Measurements from ENCODE around the gene PUM1.

The PUM1 gene

DNA sequence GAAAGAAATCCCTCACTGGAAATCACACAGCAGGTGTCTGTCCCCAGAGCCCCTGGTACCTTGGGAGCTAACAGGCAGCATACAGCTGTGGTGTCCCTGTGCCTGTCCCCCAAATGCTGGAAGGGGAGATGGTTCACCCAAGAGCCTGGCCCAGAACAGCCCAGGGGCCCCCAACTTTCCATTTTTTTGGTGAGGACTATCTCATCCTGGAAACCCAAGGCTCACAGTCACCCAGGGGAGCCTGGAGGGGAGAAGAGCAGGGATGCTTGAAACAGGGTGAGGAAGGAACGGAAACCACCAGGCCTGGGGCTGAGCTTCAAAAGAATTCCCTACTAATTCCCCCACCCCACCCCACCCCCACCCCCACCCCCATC, 160.6 kb downstream of the PUM1 start:
- Histone ChIP-seq H3K4me1 (ENCODE audit: control insufficient read depth, insufficient read depth, low read length) (peaks cover 41% of the 10 kb centered on the region), H3K27me3 (ENCODE audit: control insufficient read depth, insufficient read depth, low read length) (peaks cover 22% of the 10 kb centered on the region), H3K9ac (ENCODE audit: low read depth, low read length) (no peak overlapping the region), H3K4me3 (ENCODE audit: low read depth, low read length) (no peak overlapping the region), H3K36me3 (ENCODE audit: control insufficient read depth, insufficient read depth, low read length) (no peaks in the 10 kb centered on the region), H3K27ac (ENCODE audit: low read depth, low read length) (no peak overlapping the region), H3K9me3 (ENCODE audit: control insufficient read depth, insufficient read depth, low read length) (no peaks in the 10 kb centered on the region)

DNA sequence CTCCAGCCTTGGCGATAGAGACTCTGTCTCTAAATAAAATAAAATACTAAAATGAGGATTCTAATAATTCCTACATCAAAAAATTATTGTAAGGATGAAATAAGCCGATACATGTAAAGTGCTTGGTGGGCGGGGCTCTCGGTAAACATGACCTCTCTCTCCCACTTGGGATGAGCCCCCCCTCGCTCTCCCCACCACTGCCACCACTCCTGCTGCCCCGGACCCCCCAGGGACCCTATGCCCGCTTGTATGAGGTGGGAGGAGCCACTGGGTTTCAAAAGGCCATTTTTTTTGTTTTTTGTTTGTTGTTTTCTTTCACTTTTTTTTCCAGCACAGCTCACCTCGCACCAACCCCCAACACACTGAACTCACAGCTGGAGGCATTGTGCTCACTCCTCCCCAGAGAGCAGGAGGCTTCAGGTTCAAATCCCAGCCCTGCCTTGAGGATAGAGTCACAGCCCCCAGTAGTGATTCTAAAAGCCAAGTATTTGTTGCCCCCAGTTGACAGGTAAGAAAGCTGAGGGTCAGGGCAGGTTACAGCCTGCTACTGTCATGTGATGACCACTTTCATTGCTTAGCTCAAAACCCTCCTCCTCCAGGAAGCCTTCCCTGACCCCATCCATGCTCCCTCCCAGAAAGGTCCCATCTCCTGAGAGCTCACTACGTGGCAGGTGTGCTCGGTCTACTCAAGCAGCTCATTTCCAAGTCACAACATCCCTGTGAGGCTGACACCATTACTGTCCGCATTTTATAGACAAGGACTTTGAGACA, 161.1 kb downstream of the PUM1 start:
- H3K36me3 ChIP-seq (ENCODE audit: control insufficient read depth, insufficient read depth, low read length), result no peaks in the 10 kb centered on the region
- H3K27me3 ChIP-seq (ENCODE audit: control insufficient read depth, insufficient read depth, low read length), result peaks cover 19% of the 10 kb centered on the region
- no peak overlapping the region for H3K9ac ChIP-seq (ENCODE audit: low read depth, low read length)
- H3K9me3 ChIP-seq (ENCODE audit: control insufficient read depth, insufficient read depth, low read length), result no peaks in the 10 kb centered on the region
- peaks cover 37% of the 10 kb centered on the region for H3K4me1 ChIP-seq (ENCODE audit: control insufficient read depth, insufficient read depth, low read length)
- H3K4me3 ChIP-seq (ENCODE audit: low read depth, low read length), result no peak overlapping the region
- no peak overlapping the region for H3K27ac ChIP-seq (ENCODE audit: low read depth, low read length)

DNA sequence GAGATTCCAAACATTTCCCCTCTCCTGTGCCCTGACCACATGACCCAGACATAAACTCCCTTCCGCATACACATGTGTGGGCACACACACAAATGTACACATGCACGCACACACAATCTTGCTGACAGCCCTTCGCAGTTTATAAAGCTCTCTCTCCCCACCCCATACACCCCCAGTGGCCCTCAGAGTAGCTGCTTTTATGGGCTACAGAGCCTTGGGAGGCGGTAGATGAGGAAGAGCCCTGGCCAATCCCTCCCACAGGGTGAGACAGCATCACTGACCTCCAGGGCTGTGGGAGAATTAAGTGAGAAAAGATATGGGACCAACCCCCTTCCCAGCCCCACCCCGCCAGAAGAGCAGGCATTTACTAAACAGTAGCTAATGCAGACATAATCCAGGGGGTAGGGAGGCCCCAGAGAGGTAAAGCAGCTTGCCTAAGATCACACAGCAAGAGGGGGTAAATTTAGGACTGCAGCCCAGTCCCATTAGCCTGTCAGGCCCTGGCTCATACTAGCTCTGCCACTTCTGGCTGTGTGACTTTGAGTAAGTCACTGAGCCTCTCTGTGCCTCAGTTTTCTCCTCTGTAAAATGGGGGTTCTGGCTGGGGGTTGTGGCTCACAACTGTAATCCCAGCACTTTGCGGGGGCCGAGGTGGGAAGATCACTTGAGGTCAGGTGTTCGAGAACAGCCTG, 162.0 kb downstream of the PUM1 start:
- no peaks in the 10 kb centered on the region for H3K36me3 ChIP-seq (ENCODE audit: control insufficient read depth, insufficient read depth, low read length)
- peak overlapping the region; percentile 22 for H3K27ac ChIP-seq (ENCODE audit: low read depth, low read length)
- no peak overlapping the region for H3K4me3 ChIP-seq (ENCODE audit: low read depth, low read length)
- no peak overlapping the region for H3K9ac ChIP-seq (ENCODE audit: low read depth, low read length)
- H3K9me3 ChIP-seq (ENCODE audit: control insufficient read depth, insufficient read depth, low read length), result no peaks in the 10 kb centered on the region
- H3K27me3 ChIP-seq (ENCODE audit: control insufficient read depth, insufficient read depth, low read length), result peaks cover 14% of the 10 kb centered on the region
- H3K4me1 ChIP-seq (ENCODE audit: control insufficient read depth, insufficient read depth, low read length), result peaks cover 32% of the 10 kb centered on the region

DNA sequence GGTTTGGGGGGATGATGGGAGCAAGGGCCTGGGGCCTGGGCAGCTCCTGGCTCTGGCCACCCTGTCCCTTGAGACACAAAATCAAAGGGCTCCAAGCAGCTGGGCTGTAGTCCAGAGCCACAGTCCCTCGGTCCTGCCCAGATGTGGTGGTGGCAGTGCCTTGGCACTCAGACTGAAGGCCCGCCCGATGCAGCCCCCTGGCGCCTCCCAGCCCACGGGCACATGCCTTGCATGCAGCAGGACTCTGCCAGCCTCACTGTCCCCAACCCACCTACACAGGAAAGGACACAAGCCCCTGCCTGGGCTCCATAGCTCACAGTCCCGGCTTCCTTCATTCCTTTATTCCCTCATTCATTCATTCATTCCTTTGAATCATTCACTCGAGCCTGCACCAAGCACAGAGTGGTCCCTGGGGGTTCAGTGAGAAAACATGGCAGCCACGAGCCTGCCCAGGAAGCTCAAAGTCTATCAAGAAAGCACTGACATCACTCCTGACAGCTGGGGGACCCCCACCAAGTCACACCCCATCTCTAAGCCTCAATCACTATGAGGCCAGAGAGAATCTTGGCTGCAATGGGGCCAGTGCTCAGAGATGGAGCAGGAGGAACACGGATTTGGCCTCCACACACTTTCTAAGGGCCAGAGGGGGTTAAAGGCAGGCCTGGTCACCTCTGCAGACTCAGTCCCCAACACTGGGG, 162.8 kb downstream of the PUM1 start:
- H3K27ac ChIP-seq (ENCODE audit: low read depth, low read length), result peak overlapping the region; percentile 22
- H3K27me3 ChIP-seq (ENCODE audit: control insufficient read depth, insufficient read depth, low read length), result peaks cover 11% of the 10 kb centered on the region
- H3K4me3 ChIP-seq (ENCODE audit: low read depth, low read length), result no peak overlapping the region
- H3K9me3 ChIP-seq (ENCODE audit: control insufficient read depth, insufficient read depth, low read length), result no peaks in the 10 kb centered on the region
- no peak overlapping the region for H3K9ac ChIP-seq (ENCODE audit: low read depth, low read length)
- no peaks in the 10 kb centered on the region for H3K36me3 ChIP-seq (ENCODE audit: control insufficient read depth, insufficient read depth, low read length)
- peaks cover 32% of the 10 kb centered on the region for H3K4me1 ChIP-seq (ENCODE audit: control insufficient read depth, insufficient read depth, low read length)

DNA sequence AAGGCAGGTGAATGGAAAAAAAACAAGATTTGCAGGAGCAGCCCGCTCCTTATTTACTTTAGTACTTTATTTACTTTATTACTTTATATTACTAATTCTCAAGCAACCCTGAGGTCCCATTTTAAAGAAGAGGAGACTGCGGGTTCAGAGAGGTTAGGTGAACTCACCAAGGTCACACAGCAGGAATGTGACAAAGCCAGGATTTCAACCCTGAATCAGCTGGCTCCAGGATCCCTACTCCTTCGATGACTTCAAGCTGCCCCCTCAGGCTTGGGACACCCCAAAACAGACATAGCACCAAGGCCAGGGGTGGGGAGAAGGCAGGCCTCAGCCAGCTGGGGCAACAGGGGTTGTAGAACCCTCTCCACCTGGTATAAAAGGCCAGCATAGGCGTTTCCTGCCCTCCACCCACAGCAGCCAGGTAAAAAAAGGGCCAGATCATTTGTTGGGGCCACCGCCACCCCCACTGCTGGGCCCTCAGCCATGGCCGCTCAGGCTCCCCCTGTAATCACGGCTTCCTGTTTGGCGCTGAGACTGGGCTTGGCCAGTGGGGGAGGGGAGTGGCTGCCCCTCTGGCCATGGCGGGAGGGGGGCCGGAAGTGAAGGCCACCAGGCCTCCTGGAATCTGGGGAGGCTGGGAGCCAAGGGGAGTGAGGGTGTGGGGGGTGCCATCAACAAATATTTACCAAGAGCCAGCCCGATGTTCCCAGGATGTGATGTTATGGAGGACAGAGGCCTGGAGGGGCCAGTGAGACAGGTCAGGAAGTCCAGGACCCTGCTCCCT, 163.5 kb downstream of the PUM1 start:
- H3K9ac ChIP-seq (ENCODE audit: low read depth, low read length), result no peak overlapping the region
- H3K36me3 ChIP-seq (ENCODE audit: control insufficient read depth, insufficient read depth, low read length), result no peaks in the 10 kb centered on the region
- H3K4me3 ChIP-seq (ENCODE audit: low read depth, low read length), result no peak overlapping the region
- H3K27me3 ChIP-seq (ENCODE audit: control insufficient read depth, insufficient read depth, low read length), result peaks cover 4% of the 10 kb centered on the region; the same call in 1 of the 2 replicates
- peaks cover 26% of the 10 kb centered on the region for H3K4me1 ChIP-seq (ENCODE audit: control insufficient read depth, insufficient read depth, low read length)
- peak overlapping the region; percentile 10 for H3K27ac ChIP-seq (ENCODE audit: low read depth, low read length)
- H3K9me3 ChIP-seq (ENCODE audit: control insufficient read depth, insufficient read depth, low read length), result no peaks in the 10 kb centered on the region

DNA sequence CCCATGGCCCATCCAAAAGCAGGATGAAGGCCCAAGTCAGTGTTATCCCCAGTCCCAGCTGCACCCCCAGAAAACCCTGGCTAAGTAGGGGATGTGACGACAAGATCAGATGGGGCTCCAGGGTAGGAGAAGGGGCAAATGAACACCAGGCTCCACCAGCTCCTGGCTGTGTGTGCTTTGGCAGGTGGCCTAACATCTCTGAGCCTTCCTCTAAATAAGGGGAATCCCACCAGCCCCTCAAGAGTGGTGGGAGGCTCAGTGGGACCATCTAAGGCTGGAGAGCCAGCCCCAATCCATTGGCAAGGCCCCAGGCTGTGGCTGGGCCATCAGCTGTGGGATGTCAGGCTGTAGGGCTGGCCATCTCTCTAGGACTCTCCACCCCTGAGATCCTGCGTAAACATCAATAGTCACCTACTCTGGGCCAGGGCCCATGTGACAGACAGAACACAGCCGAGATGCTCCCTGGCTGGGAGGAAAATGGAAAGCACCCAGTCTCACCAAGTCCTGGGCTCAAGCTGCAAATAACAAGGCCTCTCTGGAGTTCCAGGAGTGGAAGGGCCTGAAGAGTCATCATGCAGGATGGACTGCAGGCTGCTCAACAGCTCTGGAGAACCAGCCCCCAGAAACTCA, 164.5 kb downstream of the PUM1 start:
- H3K27ac ChIP-seq (ENCODE audit: low read depth, low read length), result no peak overlapping the region
- H3K27me3 ChIP-seq (ENCODE audit: control insufficient read depth, insufficient read depth, low read length), result no peaks in the 10 kb centered on the region
- peaks cover 24% of the 10 kb centered on the region for H3K4me1 ChIP-seq (ENCODE audit: control insufficient read depth, insufficient read depth, low read length)
- no peak overlapping the region for H3K4me3 ChIP-seq (ENCODE audit: low read depth, low read length)
- no peaks in the 10 kb centered on the region for H3K9me3 ChIP-seq (ENCODE audit: control insufficient read depth, insufficient read depth, low read length)
- H3K9ac ChIP-seq (ENCODE audit: low read depth, low read length), result no peak overlapping the region
- H3K36me3 ChIP-seq (ENCODE audit: control insufficient read depth, insufficient read depth, low read length), result no peaks in the 10 kb centered on the region

DNA sequence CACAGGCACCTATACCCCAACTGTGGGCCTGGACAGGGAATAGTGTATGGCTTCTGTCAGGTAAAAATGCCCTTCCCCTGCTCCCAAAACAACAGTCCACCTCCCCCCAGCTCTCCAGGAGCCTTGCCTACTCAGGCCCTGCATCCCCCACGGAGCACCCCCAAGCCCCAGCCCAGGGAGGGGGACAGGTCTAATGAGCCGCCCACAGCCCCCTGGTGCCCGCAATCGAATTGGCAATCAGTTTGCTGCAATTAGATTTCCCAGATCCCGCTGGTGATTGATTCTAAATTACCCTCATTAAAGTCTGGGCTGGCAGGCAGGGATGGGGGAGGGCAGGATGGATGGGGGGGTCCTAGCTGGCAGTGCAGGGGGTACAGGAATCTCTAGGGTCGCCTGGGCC, 165.0 kb downstream of the PUM1 start:
- peaks cover 28% of the 10 kb centered on the region for H3K4me1 ChIP-seq (ENCODE audit: control insufficient read depth, insufficient read depth, low read length)
- no peak overlapping the region for H3K9ac ChIP-seq (ENCODE audit: low read depth, low read length)
- no peak overlapping the region for H3K4me3 ChIP-seq (ENCODE audit: low read depth, low read length)
- no peaks in the 10 kb centered on the region for H3K9me3 ChIP-seq (ENCODE audit: control insufficient read depth, insufficient read depth, low read length)
- H3K36me3 ChIP-seq (ENCODE audit: control insufficient read depth, insufficient read depth, low read length), result no peaks in the 10 kb centered on the region
- no peak overlapping the region for H3K27ac ChIP-seq (ENCODE audit: low read depth, low read length)
- H3K27me3 ChIP-seq (ENCODE audit: control insufficient read depth, insufficient read depth, low read length), result no peaks in the 10 kb centered on the region

DNA sequence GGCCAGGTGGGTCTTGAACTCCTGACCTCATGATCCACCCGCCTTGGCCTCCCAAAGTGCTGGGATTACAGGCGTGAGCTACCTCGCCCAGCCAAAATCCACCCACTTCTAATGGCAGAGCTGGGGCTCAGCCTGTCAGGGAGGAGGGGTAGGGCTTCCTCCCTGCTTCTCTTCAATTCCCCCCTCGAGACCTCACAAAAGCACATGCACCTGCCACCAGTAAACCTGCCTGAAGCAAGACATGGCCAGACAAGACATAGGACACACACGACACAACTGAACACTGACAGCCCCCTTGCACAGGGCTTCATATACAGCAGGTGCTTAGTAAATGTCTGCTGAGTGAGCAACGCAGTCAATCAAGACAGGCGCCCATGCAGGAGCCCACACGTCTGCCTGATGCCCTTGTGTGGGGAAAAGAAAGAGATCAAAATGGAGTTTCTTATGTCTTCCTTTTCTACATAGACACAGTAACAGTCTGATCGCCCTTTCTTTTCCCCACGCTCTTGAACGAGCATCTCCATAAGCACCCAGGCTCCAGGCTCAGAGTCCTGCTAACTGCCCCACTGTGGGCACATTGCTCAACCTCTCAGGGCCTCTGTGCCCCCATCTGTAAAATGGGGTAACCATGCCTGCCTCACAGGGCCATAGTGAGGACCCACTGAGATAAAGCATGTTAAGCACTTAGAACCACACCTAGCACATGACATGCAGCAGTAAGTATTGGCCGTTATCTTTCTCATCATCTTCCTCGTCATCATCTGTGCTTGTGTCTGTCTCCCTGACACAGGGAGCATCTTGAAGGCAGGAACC, 165.7 kb downstream of the PUM1 start:
- H3K27ac ChIP-seq (ENCODE audit: low read depth, low read length), result no peak overlapping the region
- H3K9me3 ChIP-seq (ENCODE audit: control insufficient read depth, insufficient read depth, low read length), result no peaks in the 10 kb centered on the region
- peaks cover 29% of the 10 kb centered on the region for H3K4me1 ChIP-seq (ENCODE audit: control insufficient read depth, insufficient read depth, low read length)
- no peaks in the 10 kb centered on the region for H3K36me3 ChIP-seq (ENCODE audit: control insufficient read depth, insufficient read depth, low read length)
- no peak overlapping the region for H3K4me3 ChIP-seq (ENCODE audit: low read depth, low read length)
- H3K27me3 ChIP-seq (ENCODE audit: control insufficient read depth, insufficient read depth, low read length), result no peaks in the 10 kb centered on the region
- no peak overlapping the region for H3K9ac ChIP-seq (ENCODE audit: low read depth, low read length)

DNA sequence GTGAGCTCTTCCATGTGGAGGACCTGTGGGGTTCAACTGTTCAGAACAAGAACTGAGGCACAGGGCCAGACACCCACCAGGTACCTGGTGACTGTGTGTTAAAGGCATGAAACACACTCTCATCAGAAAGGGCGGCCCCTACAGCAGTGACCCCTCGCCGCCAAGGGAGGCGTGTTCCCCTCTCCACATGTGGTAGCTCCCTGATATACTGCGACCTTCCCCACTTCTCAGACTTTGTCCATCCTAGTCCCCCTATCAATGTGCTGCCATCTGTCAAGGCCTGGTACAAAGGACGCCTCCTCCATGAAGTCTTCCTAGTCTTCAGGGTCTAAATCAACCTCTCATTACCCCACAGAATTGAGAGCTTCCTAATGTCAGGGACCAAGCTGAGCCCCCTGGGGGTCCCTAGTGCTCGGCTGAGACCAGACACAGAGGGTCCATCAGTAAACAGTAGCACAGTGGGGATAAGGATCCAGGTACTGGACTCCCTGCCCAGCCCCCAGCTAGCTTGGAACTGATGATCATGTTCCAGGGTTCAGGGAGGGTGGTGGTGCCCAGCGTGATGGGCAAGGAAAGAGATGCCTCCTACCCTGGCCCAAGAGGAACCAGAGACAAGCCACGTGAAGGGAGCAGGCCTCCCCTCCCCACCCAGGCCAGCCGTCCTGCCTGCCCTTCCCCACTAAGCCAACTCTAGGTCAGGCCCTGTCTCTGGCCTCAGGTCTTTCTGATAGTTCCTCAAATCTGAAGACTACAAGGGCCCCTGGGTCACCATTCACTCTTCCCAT, 167.3 kb downstream of the PUM1 start:
- Histone ChIP-seq H3K27ac (ENCODE audit: low read depth, low read length) (no peak overlapping the region), H3K36me3 (ENCODE audit: control insufficient read depth, insufficient read depth, low read length) (no peaks in the 10 kb centered on the region), H3K27me3 (ENCODE audit: control insufficient read depth, insufficient read depth, low read length) (no peaks in the 10 kb centered on the region), H3K9ac (ENCODE audit: low read depth, low read length) (no peak overlapping the region), H3K9me3 (ENCODE audit: control insufficient read depth, insufficient read depth, low read length) (no peaks in the 10 kb centered on the region), H3K4me1 (ENCODE audit: control insufficient read depth, insufficient read depth, low read length) (peaks cover 21% of the 10 kb centered on the region), H3K4me3 (ENCODE audit: low read depth, low read length) (no peak overlapping the region)

Measured in HUES48 (cell line).